ENCODE measurements around the gene GABPB2. TPM values are rescaled to one million over a fixed set of nuclear protein-coding genes. Genes with fewer than 3 reads are reported as not detected.
"Not testable (repeated sequence)": the region's sequence is repeated elsewhere in the genome, so short reads cannot be mapped to it uniquely, and the experiment has no call there.

Gene GABPB2
- total RNA-seq, 1 donor from 2014 or later = 11.1 TPM

DNA sequence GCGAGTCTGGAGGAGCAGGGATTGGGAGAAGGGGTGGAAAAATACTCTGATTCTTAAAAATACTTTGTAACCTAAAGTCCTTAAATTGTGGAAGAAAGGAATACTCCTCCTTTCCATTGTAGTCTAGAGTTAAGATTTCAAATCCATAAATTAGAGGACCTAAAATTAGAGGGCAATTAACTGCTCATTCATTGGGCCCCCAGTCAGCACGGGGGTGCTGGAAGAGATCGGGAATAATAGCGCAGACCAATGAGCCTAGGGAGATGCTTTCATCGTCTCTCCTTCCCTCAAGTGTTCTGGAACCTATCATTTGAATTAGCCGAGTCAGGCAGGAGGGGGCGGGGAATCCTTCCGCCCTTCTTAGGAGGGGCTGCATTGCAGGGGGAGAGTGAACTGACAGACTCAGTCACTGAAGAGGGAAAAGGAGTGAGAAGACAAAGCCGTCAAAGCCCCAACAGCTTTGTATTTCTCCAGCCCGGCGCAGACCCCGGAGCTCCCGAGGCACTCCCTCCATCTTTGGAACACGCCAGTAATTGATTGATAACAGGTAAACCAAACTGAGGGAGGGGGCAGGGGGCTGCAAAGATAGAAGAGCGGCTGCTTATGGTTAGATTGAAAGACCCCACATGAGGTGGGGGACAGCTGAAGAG lies 10.4 kb upstream of the GABPB2 start, which contains the start of gene MLLT11:
MLLT11 (plus strand) TSS at position 391 of the 650 bp plus-strand sequence. CDS start 6,828 bp downstream, outside the sequence.
- peak; percentile 94 for DNase-seq (ENCODE audit: low spot score)

DNA sequence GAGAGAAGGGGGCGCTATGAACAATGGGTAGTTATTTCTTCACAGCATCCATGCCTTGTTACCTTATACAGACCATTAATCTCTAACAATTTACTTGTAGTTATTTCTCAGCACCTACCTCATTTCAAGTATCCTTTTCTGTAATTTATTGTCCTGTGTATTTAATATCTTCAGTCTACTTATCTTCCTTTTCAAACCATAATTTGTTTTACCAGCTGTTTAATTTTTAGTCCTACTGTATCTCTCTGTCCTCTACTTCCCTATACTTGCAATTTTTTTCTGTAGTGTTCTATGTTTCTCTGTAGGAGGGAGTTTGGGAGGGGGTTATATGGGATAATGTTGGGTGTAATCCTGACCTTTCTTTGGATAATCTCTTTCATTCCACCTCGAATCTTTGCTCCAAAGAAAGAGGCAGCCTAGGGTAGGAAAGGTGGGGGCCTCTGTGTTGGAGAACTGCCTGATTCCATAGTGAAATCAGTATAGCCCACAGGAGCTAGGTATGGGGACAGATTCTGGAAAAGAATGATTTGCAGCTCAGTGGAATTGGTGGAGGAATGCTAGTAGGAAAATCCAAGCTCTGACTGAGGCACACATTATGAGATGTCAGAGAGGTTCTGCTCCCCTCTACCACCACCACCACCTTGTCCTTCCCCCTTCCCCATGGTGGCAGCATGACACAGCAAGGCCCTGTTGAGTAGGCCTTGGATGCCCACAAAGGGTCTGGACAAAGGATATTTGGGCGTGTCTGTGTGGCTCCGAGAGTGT lies 9.7 kb upstream of the GABPB2 start:
- DNase-seq (ENCODE audit: low spot score) = no peak

DNA sequence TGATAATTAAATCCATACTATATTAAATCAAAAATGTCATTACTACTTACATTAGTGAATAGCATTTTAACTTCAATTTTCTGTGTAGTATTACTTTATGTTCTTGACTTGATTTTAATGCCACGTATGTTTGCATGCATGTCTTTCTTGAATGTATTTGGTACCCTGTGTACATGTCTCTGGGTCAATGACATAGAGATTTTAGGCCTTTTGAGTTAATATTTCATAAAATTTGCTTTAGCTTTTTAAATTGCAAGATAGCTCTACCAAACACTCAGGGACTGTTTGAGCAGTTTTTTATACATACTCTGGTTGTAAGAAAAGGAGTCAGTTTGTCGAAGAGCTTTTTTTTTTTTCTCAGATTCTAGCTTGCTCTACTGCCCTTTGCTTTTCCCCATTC lies 8.9 kb upstream of the GABPB2 start:
- DNase-seq (ENCODE audit: low spot score) = no peak

DNA sequence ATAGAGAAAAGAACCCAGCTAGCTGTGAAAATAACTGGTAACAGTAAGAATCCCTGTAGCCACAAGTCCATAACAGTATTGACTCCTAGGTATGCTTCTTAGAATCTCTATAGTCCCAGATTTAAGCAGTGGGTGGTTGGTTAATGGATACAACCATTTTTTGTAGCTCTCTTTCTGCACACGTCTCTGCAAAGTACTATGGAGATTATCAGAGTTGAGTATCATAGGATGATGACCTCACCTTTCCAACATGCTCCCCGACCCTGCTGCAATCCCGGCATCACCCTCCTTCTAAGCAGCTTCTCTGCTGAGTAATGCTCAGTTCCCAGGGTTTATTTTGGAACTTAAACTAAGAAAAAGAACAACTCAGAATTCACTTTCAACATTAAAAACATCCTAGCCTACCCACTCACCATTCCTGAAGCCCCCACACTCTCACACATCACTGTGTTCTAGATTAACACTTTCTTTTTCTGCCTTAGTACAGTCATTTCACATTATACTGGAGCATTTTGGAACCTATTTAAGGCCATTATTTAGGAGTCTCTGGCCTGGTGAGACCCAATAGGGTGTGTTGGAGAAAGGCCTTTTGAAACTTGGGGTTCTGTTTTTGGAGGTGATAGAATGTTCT lies 7.7 kb upstream of the GABPB2 start:
- peak; percentile 82 for DNase-seq (ENCODE audit: low spot score)

DNA sequence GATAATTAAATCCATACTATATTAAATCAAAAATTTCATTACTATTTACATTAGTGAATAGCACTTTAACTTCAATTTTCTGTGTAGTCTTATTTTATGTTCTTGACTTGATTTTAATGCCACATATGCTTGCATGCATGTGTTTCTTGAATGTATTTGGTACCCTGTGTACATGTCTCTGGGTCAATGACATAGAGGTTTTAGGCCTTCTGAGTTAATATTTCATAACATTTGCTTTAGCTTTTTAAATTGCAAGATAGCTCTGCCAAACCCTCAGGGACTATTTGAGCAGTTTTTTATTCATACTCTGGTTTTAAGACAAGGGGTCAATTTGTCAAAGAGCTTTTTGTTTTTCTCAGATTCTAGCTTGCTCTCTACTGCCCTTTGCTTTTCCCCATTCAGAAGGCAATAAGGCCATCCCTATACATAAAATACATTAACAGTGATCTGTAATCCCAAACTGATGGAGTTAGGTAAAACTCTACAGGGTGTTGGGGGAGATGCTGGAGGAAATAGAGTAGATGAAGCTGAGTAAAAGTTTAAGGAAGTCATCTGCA lies 5.4 kb upstream of the GABPB2 start:
- no peak for DNase-seq (ENCODE audit: low spot score)

DNA sequence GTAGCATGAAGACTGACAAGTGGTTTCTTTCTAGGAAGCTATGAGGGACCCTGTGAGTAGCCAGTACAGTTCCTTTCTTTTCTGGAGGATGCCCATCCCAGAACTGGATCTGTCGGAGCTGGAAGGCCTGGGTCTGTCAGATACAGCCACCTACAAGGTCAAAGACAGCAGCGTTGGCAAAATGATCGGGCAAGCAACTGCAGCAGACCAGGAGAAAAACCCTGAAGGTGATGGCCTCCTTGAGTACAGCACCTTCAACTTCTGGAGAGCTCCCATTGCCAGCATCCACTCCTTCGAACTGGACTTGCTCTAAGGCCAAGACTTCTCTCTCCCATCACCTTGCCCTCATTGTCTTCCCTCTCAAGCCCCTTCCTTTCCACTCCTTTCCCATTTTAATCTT lies 3.4 kb upstream of the GABPB2 start:
- DNase-seq (ENCODE audit: low spot score) = no peak

DNA sequence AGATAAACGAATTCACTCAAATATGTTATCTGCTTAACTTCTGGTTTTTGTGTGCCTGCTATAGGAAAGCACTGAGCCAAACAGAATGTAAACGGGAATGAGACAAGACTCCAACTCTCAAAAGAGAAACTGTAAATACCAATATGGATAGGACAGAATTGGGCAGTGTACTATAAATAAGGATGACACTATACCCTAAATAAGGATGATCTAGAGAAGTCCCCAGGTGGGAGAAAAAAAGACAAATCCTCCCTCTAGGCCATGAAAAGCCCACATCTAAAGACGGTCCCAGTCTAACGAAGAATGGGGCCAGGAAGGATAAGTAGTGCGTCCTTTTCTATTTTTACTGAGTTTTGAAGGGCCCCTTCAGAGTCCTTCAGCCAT lies 1.5 kb upstream of the GABPB2 start:
- no peak for DNase-seq (ENCODE audit: low spot score)

DNA sequence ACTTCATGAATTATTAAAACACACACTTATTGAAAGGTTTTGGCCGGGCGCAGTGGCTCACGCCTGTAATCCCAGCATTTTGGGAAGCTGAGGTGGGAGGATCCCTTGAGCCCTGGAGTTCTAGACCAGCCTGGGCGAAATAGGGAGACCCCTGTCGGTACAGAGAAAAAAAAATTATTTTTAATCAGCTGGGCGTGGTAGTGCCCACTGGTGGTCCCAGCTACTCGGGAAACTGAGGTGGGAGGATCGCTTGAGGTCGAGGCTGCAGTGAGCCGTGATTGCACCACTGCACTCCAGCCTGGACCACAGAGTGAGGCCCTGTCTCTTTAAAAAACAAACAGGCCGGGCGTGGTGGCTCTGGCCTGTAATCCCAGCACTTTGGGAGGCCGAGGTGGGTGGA lies 1.7 kb downstream of the GABPB2 start:
- DNase-seq (ENCODE audit: low spot score) = no peak

DNA sequence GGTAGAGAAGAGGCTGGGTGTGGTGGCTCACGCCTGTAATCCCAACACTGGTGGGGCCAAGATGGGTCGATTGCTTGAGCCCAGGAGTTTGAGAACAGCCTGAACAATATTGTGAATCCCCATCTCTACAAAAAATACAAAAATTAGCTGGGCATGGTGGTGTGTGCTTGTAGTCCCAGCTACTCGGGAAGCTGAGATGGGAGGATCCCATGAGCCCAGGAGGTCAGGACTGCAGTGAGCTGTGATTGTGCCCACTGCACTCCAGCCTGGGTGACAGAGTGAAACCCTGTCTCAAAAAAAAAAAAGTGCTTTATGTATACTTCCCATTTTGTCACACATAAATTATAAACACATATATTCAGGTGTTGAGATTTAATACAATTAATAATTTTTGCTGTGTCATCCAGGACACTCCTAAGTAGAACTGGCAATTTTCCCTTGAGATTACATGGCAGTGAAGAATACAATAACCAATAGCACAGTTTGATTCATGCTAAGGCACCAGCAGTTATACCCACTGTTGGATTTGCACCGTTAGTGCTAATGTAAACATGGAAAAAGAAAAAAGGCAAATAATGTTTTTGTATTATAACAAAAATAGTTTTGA lies 15.5 kb downstream of the GABPB2 start:
- DNase-seq (ENCODE audit: low spot score) = no peak

DNA sequence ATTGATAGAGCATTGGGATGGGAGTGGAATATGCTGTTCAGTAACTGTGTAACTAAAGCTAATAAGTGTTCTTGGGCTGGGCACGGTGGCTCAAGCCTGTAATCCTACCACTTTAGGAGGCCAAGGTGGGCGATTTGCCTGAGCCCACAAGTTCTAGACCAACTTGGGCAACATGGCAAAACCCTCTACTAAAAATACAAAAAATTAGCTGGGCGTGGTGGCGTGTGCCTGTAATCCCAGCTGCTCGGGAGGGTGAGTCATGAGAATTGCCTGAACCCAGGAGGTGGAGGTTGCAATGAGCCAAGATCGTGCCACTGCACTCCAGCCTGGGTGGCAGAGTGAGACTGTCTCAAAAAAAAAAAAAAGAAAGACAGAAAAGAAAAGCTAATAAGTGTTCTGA lies 26.9 kb downstream of the GABPB2 start:
- DNase-seq (ENCODE audit: low spot score) = not testable (repeated sequence)

DNA sequence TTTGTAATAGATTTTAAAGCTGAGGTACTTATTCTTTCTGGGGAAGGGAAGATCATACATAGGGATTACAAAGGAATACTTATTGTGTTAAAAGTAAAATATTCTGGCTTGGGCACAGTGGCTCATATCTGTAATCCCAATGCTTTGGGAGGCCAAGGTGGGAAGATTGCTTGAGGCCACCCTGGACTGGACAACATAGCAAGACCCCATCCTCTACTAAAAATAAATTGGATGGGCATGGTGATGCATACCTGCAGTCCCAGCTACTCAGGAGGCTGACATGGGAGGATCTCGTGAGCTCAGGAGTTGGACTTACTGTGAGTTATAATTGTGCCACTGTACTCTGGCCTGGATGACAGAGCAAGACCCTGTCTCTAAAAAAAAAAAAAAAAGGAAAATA lies 27.6 kb downstream of the GABPB2 start:
- no peak for DNase-seq (ENCODE audit: low spot score)

DNA sequence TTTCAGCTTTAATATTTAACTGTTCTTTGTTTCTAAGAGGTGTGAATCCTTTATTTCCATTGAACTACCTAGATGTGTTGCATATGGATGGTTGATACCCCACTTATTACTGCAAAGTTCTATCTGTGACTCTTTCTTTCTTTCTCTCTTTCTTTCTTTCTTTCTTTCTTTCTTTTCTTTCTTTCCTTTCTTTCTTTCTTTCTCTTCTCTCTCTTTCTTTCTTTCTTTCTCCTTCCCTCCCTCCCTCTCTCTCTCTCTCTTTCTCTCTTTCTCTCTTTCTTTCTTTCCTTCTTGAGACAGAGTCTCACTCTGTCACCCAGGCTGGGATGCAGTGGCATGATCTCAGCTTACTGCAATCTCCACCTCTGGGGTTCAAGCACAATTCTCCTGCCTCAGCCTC lies 34.1 kb downstream of the GABPB2 start:
- DNase-seq (ENCODE audit: low spot score) = no peak

DNA sequence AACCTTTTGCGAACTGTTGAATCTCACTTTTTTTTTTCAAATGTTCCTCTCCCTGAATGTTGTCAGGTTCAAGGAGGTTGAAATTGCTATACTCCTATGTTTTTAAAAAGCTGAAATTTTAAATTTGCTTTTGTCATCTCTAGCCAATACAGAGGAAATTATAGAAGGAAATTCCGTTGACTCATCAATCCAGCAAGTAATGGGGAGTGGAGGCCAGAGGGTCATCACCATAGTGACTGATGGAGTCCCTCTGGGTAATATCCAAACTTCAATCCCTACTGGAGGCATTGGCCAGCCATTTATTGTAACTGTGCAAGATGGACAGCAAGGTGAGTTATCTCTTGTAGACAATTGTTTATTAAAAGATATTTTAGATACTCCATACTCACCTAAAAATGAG lies 36.3 kb downstream of the GABPB2 start:
- no peak for DNase-seq (ENCODE audit: low spot score)

DNA sequence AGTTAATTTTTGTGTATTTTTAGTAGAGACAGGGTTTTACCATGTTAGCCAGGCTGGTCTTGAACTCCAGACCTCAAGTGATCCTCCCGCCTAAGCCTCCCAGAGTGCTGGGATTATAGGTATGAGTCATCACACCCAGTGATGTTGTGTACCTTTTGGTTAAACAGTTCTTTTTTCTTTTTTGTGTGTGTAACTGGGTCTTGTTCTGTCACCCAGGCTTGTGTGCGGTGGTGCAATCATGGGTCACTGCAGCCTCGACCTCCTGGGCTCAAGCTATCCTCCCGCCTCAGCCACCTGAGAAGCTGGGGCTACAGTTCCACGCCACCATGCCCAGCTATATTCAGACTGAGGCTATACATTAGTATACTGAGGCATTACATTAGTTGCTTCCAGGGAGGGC lies 37.8 kb downstream of the GABPB2 start:
- no peak for DNase-seq (ENCODE audit: low spot score)

DNA sequence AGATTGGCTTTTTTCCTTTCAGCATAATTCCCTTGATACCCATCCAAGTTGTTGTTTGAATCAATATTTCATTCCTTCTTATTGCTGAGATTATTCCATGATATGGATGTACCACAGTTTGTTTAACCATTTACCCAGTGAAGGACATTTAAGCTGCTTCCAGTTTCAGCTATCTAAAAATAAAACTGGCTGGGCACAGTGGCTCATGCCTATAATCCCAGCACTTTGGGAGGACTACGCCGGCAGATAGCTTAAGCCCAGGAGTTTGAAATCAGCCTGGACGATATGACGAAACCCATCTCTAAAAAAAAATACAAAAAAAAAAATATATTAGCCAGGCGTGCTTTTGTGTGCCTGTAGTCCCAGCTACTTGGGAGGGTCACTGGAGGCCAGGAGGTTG lies 43.3 kb downstream of the GABPB2 start:
- DNase-seq (ENCODE audit: low spot score) = no peak

DNA sequence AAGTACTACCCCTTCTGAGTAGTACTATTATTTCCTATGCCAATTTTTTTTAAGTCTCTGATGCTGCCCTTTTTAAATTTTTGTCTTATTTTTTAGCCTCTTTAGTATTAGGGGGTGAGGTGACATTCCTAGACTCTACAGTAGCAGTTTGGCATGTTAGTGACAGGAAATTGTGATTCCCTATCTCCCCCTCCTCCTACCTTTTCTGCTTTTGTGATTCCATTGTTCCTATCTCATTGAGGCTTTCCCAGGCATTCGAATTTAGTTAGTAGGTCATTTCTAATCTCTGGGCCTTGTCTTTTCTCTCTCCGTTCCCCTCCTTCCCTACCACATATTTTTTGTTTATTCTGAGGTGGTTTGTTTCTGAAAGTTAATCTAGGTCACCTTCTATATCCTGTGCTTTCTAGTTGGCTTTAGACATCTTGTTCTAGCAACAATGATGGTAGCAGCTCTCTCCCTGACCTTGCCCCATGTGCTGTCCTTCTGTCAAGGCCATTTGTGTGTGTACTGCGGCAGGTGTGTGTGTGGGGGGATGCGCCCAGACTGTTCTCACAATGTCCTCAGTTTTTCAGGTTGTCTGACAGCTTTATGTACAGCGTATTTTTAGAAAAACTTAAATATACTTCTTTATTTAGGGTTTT lies 54.3 kb downstream of the GABPB2 start:
- no peak for DNase-seq (ENCODE audit: low spot score)

DNA sequence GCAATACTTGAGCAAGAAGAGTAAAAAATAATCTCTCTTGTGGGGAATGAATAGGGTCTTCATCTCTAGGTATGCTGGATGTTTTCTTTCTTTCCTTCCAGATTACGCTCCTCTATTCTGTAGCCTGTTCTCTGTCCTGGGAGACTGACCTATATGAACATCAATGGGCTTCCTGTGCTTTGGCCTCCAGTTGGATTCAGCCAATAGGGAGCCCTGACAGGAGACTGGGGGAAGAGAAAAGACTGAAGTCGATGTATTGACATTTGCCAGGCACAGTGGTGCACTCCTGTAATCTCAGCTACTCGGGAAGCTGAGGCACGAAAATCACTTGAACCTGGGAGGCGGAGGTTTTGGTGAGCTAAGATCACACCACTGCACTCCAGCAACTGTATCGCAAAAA lies 58.2 kb downstream of the GABPB2 start:
- DNase-seq (ENCODE audit: low spot score) = no peak

DNA sequence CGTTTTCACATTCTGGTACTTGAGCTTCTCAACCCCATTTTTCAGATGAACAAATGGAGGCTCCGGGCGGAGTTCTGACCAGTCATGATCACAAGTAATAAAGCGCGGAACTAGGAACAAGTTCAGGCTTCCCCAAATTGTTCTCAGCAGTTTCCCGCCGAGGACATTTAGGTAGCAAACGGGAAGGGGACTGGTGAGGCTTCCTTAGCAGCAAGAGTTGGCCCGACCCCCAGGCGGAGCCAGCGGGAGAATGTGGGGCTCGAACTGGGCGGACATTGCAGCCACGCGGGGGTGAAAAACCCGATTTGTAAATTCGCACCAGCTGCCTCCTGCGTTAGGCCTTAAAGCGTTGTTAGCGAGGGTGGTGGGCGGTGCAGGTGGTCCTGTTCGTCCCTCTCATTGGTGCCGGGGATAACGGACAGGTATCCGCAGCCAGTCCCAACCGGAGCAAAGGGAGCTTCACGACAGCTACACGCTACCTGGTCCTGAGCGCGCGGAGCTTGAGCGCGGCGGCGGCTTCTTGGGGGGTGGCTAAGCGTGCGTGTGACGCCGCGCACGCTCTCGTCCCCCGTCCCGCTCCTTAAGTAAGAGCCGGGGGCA lies 60.5 kb downstream of the GABPB2 start:
- peak; percentile 94 for DNase-seq (ENCODE audit: low spot score)

DNA sequence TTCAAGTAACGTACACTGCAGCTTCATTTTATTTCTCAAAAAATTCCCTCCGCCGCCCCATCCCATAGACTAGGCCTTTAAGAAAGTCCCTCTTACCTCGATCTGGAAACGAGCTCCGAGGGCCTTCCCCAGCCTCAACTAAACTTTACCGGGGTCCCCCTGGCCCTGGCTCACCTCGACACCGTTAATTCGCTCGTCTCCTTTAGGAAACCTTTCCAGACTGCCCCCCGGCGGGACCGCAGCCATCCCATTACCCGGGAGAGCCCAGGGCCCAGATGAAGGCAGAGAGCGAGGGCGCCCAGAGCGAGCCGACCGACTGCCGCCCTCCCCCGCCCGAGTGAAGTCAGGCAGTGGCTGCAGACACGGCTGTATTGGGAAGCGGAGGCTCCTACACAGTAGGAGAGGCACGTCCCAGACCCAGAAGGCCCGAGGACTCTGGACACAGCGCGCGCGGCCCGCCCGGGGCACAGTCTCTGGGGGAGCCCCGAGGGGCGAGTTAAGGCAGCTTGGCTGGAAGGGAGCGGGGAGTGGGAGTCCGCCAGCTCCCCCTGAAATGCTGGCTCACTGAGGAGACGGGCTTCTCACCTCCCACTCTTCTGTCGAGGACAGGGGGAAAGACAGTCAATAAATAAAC lies 61.3 kb downstream of the GABPB2 start:
- DNase-seq (ENCODE audit: low spot score) = peak; percentile 46

DNA sequence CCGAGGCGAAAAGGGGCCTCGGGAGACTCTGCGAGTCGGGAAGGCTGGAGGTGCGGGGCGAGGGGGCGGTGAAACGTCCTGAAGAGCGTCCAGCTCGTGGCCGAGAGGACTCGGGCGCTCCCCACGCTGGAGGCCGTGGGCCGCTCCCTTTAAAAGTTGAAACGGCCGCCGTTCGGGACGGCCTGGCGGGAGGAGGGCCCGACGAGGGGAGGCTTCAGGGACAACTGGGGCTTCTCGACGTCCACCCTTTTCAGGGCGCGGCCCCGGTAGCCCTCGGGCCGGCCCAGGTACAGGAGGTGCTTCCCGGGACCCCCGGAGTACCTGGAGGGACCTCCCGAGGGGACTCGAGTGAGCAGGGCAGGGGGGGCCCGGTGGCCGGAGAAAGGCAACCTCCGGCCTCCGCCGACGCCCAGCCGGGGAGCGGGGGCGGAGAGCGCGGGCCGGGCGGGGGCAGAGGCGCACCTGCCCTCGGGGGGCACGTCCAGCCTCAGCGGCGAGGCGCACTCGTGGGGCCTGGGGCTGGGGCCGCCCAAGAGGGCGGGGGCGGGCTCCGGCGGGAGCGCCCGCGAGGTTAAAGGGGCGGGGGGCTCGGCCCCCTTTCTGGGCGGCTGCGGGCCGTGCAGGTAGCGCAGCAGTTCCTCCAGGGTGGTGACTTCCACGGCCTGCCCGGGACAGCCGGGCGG lies 61.9 kb downstream of the GABPB2 start:
- DNase-seq (ENCODE audit: low spot score) = no peak

Data from umbilical cord (tissue), 2 donors.